SH-SY5Y (cell line): ENCODE results near the gene QPRT.

ENCODE experiments used
- GATA2 ChIP-seq: IDR thresholded peaks from 2 replicates; pipeline ENCODE4 v1.6.1; 2011; ENCODE audit warnings: mild to moderate bottlenecking, low read depth, low read length
- GATA3 ChIP-seq: IDR thresholded peaks from 2 replicates; pipeline ENCODE4 v1.6.1; 2011; ENCODE audit warnings: low read depth, mild to moderate bottlenecking, low read length, moderate library complexity

DNA sequence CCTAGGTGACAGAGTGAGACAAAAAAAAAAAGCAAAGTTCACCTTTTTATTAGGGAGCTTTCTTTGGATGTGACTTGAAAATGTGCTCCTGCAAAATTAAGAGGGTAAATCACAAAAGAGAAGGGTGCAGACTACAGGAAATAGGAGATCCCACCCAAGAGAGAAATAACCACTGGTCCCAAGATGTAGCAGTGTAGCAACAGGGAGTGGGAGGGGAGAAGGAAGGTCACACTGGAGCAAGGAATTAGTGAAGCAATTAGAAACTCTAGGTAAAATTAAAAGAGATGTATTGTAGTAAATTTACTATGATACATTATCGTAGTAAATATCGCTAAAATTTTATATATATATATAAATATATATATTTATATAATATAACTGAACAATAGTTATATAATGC is 28.2 kb upstream of the QPRT start:
- TF ChIP-seq GATA2: no peak
- TF ChIP-seq GATA3: no peak
